ENCODE data around the gene PLA2G4B. TPM values are rescaled to one million over a fixed set of nuclear protein-coding genes. Genes with fewer than 3 reads are reported as not detected.

Gene PLA2G4B
- total RNA-seq, 1 experiment from 2014 or later = 11.0 TPM

DNA sequence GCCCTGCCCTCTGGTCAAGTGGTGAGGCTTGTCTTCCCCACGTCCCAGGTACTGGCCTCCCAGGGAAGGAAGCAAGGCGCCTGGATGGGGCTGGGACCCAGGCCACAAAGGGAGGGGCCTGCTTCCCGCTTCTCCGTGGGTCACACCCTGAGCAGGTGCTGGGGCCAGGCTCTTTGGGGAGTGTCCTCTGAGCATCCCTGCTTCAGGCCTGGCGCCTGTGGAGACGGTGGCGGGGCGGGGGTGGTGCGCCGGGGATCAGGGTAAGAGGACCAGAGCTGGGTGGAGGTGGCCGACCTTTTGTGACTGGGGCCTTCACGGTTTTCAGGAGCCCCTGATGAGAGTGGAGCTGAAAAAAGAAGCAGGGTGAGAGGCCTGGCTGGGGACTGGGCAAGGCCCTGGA, 3.6 kb downstream of the PLA2G4B start (continued):
- no peak for TF ChIP-seq STAT6 (CRISPR knock-in tag; conservative IDR thresholded peaks at IDR 0.05; ENCODE audit: low read depth)

GRCh38 chr15:41843571-41843970, 4.9 kb downstream of the PLA2G4B start:
- no peak for TF ChIP-seq E2F5 (CRISPR knock-in tag; IDR thresholded peaks at IDR 0.05)
- POLR2A ChIA-PET = no interaction called here

GRCh38 chr15:41844814-41845213, 6.2 kb downstream of the PLA2G4B start:
- CTCF ChIA-PET = interaction anchor here (1.2 kb wide), 2 partner anchors 14 to 70 kb away, joined by 3 read pairs; partner anchors contain the start of gene MAPKBP1
- no peak for TF ChIP-seq GRHL2 (CRISPR knock-in tag; IDR thresholded peaks at IDR 0.05; ENCODE audit: insufficient replicate concordance, severe bottlenecking)
- TF ChIP-seq ZNF317 (CRISPR knock-in tag; IDR thresholded peaks at IDR 0.05; ENCODE audit: borderline replicate concordance, low read depth) = no peak
- TF ChIP-seq ZNF425 (CRISPR knock-in tag; conservative IDR thresholded peaks at IDR 0.05) = no peak
- TF ChIP-seq ZSCAN18 (CRISPR knock-in tag; IDR thresholded peaks at IDR 0.05) = no peak
- no peak for TF ChIP-seq USF2 (CRISPR knock-in tag; IDR thresholded peaks at IDR 0.05)
- no peak for TF ChIP-seq NFATC4 (CRISPR knock-in tag; IDR thresholded peaks at IDR 0.05)
- no peak for TF ChIP-seq RELA (CRISPR knock-in tag; IDR thresholded peaks at IDR 0.05; ENCODE audit: borderline replicate concordance)
- no peak for TF ChIP-seq ZNF396 (CRISPR knock-in tag; IDR thresholded peaks at IDR 0.05; ENCODE audit: borderline replicate concordance)
- no peak for TF ChIP-seq ZBTB21 (CRISPR knock-in tag; IDR thresholded peaks at IDR 0.05; ENCODE audit: borderline replicate concordance)
- no peak for TF ChIP-seq PRRX2 (CRISPR knock-in tag; IDR thresholded peaks at IDR 0.05)
- TF ChIP-seq, protein P1, sequence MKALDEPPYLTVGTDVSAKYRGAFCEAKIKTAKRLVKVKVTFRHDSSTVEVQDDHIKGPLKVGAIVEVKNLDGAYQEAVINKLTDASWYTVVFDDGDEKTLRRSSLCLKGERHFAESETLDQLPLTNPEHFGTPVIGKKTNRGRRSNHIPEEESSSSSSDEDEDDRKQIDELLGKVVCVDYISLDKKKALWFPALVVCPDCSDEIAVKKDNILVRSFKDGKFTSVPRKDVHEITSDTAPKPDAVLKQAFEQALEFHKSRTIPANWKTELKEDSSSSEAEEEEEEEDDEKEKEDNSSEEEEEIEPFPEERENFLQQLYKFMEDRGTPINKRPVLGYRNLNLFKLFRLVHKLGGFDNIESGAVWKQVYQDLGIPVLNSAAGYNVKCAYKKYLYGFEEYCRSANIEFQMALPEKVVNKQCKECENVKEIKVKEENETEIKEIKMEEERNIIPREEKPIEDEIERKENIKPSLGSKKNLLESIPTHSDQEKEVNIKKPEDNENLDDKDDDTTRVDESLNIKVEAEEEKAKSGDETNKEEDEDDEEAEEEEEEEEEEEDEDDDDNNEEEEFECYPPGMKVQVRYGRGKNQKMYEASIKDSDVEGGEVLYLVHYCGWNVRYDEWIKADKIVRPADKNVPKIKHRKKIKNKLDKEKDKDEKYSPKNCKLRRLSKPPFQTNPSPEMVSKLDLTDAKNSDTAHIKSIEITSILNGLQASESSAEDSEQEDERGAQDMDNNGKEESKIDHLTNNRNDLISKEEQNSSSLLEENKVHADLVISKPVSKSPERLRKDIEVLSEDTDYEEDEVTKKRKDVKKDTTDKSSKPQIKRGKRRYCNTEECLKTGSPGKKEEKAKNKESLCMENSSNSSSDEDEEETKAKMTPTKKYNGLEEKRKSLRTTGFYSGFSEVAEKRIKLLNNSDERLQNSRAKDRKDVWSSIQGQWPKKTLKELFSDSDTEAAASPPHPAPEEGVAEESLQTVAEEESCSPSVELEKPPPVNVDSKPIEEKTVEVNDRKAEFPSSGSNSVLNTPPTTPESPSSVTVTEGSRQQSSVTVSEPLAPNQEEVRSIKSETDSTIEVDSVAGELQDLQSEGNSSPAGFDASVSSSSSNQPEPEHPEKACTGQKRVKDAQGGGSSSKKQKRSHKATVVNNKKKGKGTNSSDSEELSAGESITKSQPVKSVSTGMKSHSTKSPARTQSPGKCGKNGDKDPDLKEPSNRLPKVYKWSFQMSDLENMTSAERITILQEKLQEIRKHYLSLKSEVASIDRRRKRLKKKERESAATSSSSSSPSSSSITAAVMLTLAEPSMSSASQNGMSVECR (CRISPR knock-in tag; IDR thresholded peaks at IDR 0.05; ENCODE audit: borderline replicate concordance) = no peak
- TF ChIP-seq TEAD1 (CRISPR knock-in tag; IDR thresholded peaks at IDR 0.05) = no peak
- TF ChIP-seq, protein P2, sequence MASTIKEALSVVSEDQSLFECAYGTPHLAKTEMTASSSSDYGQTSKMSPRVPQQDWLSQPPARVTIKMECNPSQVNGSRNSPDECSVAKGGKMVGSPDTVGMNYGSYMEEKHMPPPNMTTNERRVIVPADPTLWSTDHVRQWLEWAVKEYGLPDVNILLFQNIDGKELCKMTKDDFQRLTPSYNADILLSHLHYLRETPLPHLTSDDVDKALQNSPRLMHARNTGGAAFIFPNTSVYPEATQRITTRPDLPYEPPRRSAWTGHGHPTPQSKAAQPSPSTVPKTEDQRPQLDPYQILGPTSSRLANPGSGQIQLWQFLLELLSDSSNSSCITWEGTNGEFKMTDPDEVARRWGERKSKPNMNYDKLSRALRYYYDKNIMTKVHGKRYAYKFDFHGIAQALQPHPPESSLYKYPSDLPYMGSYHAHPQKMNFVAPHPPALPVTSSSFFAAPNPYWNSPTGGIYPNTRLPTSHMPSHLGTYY (CRISPR knock-in tag; IDR thresholded peaks at IDR 0.05) = no peak
- TF ChIP-seq TEAD4 (CRISPR knock-in tag; IDR thresholded peaks at IDR 0.05) = no peak
- TF ChIP-seq USF1 (CRISPR knock-in tag; IDR thresholded peaks at IDR 0.05) = no peak

More at GRCh38 chr15:41843571-41843970, 4.9 kb downstream of the PLA2G4B start:
- H3K27me3 Mint-ChIP-seq (ENCODE audit: low read depth) = no peaks in the 10 kb centered on the region
- CTCF ChIA-PET = interaction anchor here (0.9 to 1.2 kb wide), 2 partner anchors 61 to 69 kb away, joined by 3 read pairs; partner anchors contain the start of gene MAPKBP1
- no peak overlapping the region for H3K4me3 Mint-ChIP-seq
- no peaks in the 10 kb centered on the region for H3K4me1 Mint-ChIP-seq
- H3K27ac Mint-ChIP-seq = no peak overlapping the region
- no peaks in the 10 kb centered on the region for H3K9me3 Mint-ChIP-seq
- no peak for DNase-seq (ENCODE audit: low spot score)
- peaks cover 8% of the 10 kb centered on the region for H3K36me3 Mint-ChIP-seq
- ATAC-seq = no peak

More at GRCh38 chr15:41844814-41845213, 6.2 kb downstream of the PLA2G4B start:
- POLR2A ChIA-PET = no interaction called here
- DNase-seq (ENCODE audit: low spot score) (no peak), ATAC-seq (no peak)
- Mint-ChIP-seq H3K9me3 (no peaks in the 10 kb centered on the region), H3K36me3 (peaks cover 10% of the 10 kb centered on the region), H3K27ac (no peak overlapping the region), H3K4me1 (no peaks in the 10 kb centered on the region), H3K4me3 (no peak overlapping the region), H3K27me3 (ENCODE audit: low read depth) (no peaks in the 10 kb centered on the region)
